Endothelial cell of umbilical vein (primary cell): ENCODE results near the gene HOXA13. TPM values are rescaled to one million over a fixed set of nuclear protein-coding genes. Genes with fewer than 3 reads are reported as not detected.

Source experiments
- BruUV-seq: library from RNA; stranded (reverse); fragments of 400-500 nt; replicated peaks from 2 replicates; lab custom pipeline; 2021; lab: Mats Ljungman, UMichigan
- CTCF ChIA-PET: fragments of 300-600, 350-600 bp; sonication (Branson Sonifier 250); formaldehyde crosslinking; loops from one replicate; lab custom pipeline; 2021; ENCODE audit warnings: antibody characterized with exemption, inconsistent platforms; lab: Charles Lee
- POLR2A ChIA-PET: fragments of 300-600, 350-600 bp; sonication (Branson Sonifier 250); formaldehyde crosslinking; loops from one replicate; lab custom pipeline; 2021; ENCODE audit warnings: antibody characterized with exemption, inconsistent platforms; lab: Charles Lee
- DNase-seq: peaks from one replicate; pipeline ENCODE4 v3.0.0-alpha.2; 2011; ENCODE audit warnings: low read depth, low spot score
- FAIRE-seq: peaks from 2 replicates; lab custom pipeline; 2011; peaks lifted over from hg19 to GRCh38; lab: Jason Lieb, UNC
- H2AFZ ChIP-seq: 2 replicates; pipeline ENCODE4 v1.6.0; 2012; ENCODE audit warnings: low read depth, low read length, control low read depth, inconsistent platforms
- H3K27ac ChIP-seq: 2 replicates; pipeline ENCODE4 v1.5.1; 2011; ENCODE audit warnings: low read depth, mild to moderate bottlenecking, control low read depth, low read length, moderate library complexity; ENCODE audit not compliant: insufficient read depth
- H3K27me3 ChIP-seq, 2 experiments: 2 replicates each; pipeline versions ENCODE4 v1.6.0 to v1.6.1; 2011; ENCODE audit warnings: low read length in 2 of 2, mixed read lengths in 1 of 2; ENCODE audit not compliant: control insufficient read depth in 2 of 2, insufficient read depth in 2 of 2
- H3K36me3 ChIP-seq, 2 experiments: 2 replicates in 1 of 2; 3 replicates in 1 of 2; pipeline ENCODE4 v1.5.1; 2011; ENCODE audit warnings: low read length in 2 of 2, mild to moderate bottlenecking in 1 of 2, moderate library complexity in 1 of 2; ENCODE audit not compliant: control insufficient read depth in 2 of 2, insufficient read depth in 2 of 2; ENCODE audit errors: extremely low read depth in 1 of 2
- H3K4me1 ChIP-seq: 3 replicates; pipeline ENCODE4 v1.5.1; 2011; ENCODE audit warnings: mild to moderate bottlenecking, low read length; ENCODE audit not compliant: control insufficient read depth, insufficient read depth; ENCODE audit errors: extremely low read depth
- H3K4me2 ChIP-seq: 2 replicates; pipeline ENCODE4 v1.6.1; 2011; ENCODE audit warnings: low read length, control low read depth, mixed read lengths; ENCODE audit not compliant: insufficient read depth
- H3K4me3 ChIP-seq, 3 experiments: fragments of 200-600 bp in 1 of 3; sonication (generic), shearing (Covaris generic) in 1 of 3; replicated peaks in 1 of 3; 2 replicates each; pipeline ENCODE4 v1.5.1; 2011 to 2016; ENCODE audit warnings: control low read depth in 3 of 3, low read length in 3 of 3, mild to moderate bottlenecking in 2 of 3, inconsistent platforms in 1 of 3, low read depth in 1 of 3, moderate library complexity in 1 of 3; ENCODE audit not compliant: insufficient read depth in 1 of 3
- H3K79me2 ChIP-seq: 2 replicates; pipeline ENCODE4 v1.6.0; 2012; ENCODE audit warnings: low read length, inconsistent platforms; ENCODE audit not compliant: control insufficient read depth, insufficient read depth
- H3K9ac ChIP-seq: replicated peaks from 2 replicates; pipeline ENCODE3; 2011; ENCODE audit warnings: low read length, control low read depth; ENCODE audit not compliant: insufficient read depth; ENCODE audit errors: extremely low read depth
- H3K9me1 ChIP-seq: replicated peaks from 3 replicates; pipeline ENCODE4 v1.6.0; 2011; ENCODE audit warnings: mild to moderate bottlenecking, low read length; ENCODE audit not compliant: control insufficient read depth, insufficient read depth; ENCODE audit errors: extremely low read depth
- H3K9me3 ChIP-seq: replicated peaks from 2 replicates; pipeline ENCODE4 v1.5.1; 2012; ENCODE audit warnings: low read length, inconsistent platforms; ENCODE audit not compliant: control insufficient read depth, insufficient read depth
- H4K20me1 ChIP-seq: replicated peaks from 2 replicates; pipeline ENCODE3; 2011; ENCODE audit warnings: mild to moderate bottlenecking, low read length; ENCODE audit not compliant: control insufficient read depth, insufficient read depth; ENCODE audit errors: extremely low read depth
- EZH2 ChIP-seq: IDR thresholded peaks from 2 replicates; pipeline ENCODE4 v1.6.1; 2012; ENCODE audit warnings: borderline replicate concordance, low read depth, mild to moderate bottlenecking, moderate library complexity, low read length, inconsistent platforms; ENCODE audit not compliant: severe bottlenecking
- FOS ChIP-seq: IDR thresholded peaks from 2 replicates; pipeline ENCODE4 v1.6.1; 2011; ENCODE audit warnings: mild to moderate bottlenecking, low read length, moderate library complexity, borderline replicate concordance; ENCODE audit not compliant: insufficient read depth
- GATA2 ChIP-seq: IDR thresholded peaks from 2 replicates; pipeline ENCODE4 v1.7.0; 2011; ENCODE audit warnings: low read depth, mild to moderate bottlenecking, moderate library complexity, mixed read lengths, low read length; ENCODE audit not compliant: insufficient read length, insufficient read depth
- JUN ChIP-seq: IDR thresholded peaks from 2 replicates; pipeline ENCODE4 v1.6.1; 2011; ENCODE audit warnings: borderline replicate concordance, low read depth; ENCODE audit not compliant: insufficient read length, insufficient read depth
- POLR2AphosphoS5 ChIP-seq: IDR thresholded peaks from 2 replicates; pipeline ENCODE4 v1.6.1; 2012; ENCODE audit warnings: low read depth, mild to moderate bottlenecking, control low read depth, low read length, moderate library complexity; ENCODE audit not compliant: insufficient read depth
- dilution Hi-C: fragments of 300-500 bp; cut with MboI; formaldehyde crosslinking; loops from one replicate; pipeline ENCODE4 v1.15.0; 2019; ENCODE audit warnings: low sequenced_read_pairs; ENCODE audit not compliant: extremely low pct_ligation_motif_present
- intact Hi-C: fragments of 100-400 bp; cut with micrococcal nuclease; formaldehyde crosslinking; loops from one replicate; pipeline ENCODE4 v1.10.0; 2022
- polyA plus RNA-seq, 4 experiments: library from polyadenylated mRNA; depleted of rRNA in 3 of 4; stranded (reverse) in 3 of 4; unstranded in 1 of 4; fragments of >200 nt; gene quantifications; 2 replicates each; pipeline versions ENCODE4 v1.2.1 to v1.2.3, GENCODE V29; 2011 to 2012; ENCODE audit warnings: missing spikeins in 1 of 4
- total RNA-seq: library from RNA; stranded (reverse); gene quantifications from 2 replicates; pipeline ENCODE4 v1.2.3, GENCODE V29; 2021
- TF ChIP-seq, protein P1 (sequence below), 2 donors: IDR thresholded peaks; 1 replicate in 1 of 2; 2 replicates in 1 of 2; pipeline ENCODE4 v1.5.1; 2011; ENCODE audit warnings: low read length in 2 of 2, mild to moderate bottlenecking in 2 of 2, moderate library complexity in 2 of 2, control low read depth in 1 of 2, inconsistent platforms in 1 of 2, low read depth in 1 of 2; ENCODE audit not compliant: insufficient read depth in 1 of 2; ENCODE audit errors: extremely low read depth in 1 of 2

Gene HOXA13
- total and polyA plus RNA-seq, 2 donors (not counting 3 experiments of a cell fraction or from before 2014, with no cell fraction given), result 0.22 TPM; not detected in 1

DNA sequence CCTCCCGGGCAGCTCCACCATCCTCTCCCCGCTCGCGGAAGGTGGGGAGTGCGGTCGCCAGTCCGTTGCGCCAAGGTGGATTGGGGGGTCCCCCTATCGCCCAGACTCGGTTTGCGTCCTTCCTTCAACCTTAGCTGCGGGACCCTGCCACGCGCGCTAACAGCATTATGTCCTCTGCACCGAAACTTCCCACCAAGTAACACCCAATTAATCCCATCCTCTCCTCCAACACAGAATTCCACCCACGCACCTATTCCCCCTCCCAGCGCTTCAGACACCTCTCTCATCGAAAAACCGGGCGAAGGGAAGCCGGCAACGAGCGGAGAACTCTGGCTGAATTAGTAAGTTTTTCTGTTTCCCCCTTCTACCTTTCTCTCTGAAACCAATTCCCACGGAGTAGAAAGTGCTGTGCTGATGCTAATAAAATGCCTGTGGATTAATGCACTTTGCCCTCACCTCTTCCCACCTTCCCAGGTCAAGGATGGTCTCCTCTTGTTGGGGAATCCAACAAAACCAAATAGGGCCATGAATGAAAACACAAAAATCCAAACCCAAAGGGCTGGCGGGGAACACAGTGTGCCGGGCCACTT lies 48.5 kb downstream of the HOXA13 start:
- FAIRE-seq (peak; percentile 31), DNase-seq (no peak)
- H3K27ac ChIP-seq, result peak overlapping the region; percentile 96
- peaks cover 68% of the 10 kb centered on the region for H3K4me1 ChIP-seq
- dilution Hi-C loops, result loop anchor here (25.0 kb wide), 1 partner anchor 964 kb away; no protein-coding TSS in a partner anchor
- H4K20me1 ChIP-seq, result no peaks in the 10 kb centered on the region
- POLR2A ChIA-PET, result interaction anchor here (1.2 to 2.6 kb wide), 6 partner anchors 14 to 468 kb away, joined by 3 to 8 read pairs (median 4); partner anchors contain the start of gene HOXA9
- H3K9me1 ChIP-seq, result no peaks in the 10 kb centered on the region
- no peaks in the 10 kb centered on the region for H3K9me3 ChIP-seq
- intact Hi-C loops, result loop anchor here (1.0 to 2.0 kb wide), 2 partner anchors 8 to 13 kb away; partner anchors contain the start of gene HOXA9
- H3K9ac ChIP-seq, result peak overlapping the region; percentile 78
- CTCF ChIA-PET, result interaction anchor here (1.0 to 5.6 kb wide), 17 partner anchors 8 to 782 kb away, joined by 3 to 83 read pairs (median 5); partner anchors contain the start of genes HOXA4 and HOXA9
- H3K27me3 ChIP-seq, result no peaks in the 10 kb centered on the region
- H2AFZ ChIP-seq, result no peak overlapping the region
- BruUV-seq, result TSS peak; percentile 39
- TF ChIP-seq, protein P1, sequence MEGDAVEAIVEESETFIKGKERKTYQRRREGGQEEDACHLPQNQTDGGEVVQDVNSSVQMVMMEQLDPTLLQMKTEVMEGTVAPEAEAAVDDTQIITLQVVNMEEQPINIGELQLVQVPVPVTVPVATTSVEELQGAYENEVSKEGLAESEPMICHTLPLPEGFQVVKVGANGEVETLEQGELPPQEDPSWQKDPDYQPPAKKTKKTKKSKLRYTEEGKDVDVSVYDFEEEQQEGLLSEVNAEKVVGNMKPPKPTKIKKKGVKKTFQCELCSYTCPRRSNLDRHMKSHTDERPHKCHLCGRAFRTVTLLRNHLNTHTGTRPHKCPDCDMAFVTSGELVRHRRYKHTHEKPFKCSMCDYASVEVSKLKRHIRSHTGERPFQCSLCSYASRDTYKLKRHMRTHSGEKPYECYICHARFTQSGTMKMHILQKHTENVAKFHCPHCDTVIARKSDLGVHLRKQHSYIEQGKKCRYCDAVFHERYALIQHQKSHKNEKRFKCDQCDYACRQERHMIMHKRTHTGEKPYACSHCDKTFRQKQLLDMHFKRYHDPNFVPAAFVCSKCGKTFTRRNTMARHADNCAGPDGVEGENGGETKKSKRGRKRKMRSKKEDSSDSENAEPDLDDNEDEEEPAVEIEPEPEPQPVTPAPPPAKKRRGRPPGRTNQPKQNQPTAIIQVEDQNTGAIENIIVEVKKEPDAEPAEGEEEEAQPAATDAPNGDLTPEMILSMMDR (IDR thresholded peaks at IDR 0.05; ENCODE audit: extremely low read depth in 1 of 2, insufficient read depth in 1 of 2, low read depth in 1 of 2, low read length in 2 of 2), result peak in 1 of 2 donors; percentile 11
- TF ChIP-seq GATA2 (no peak), FOS (no peak), JUN (no peak), EZH2 (no peak), POLR2AphosphoS5 (no peak)
- peak overlapping the region; percentile 92 for H3K4me2 ChIP-seq
- peaks cover 98% of the 10 kb centered on the region for H3K79me2 ChIP-seq
- H3K4me3 ChIP-seq, result peak overlapping the region; percentile 54 to 85 (median 55)
- H3K36me3 ChIP-seq, result peaks cover 0 to 2% of the 10 kb centered on the region in 2 experiments
